T-cell (primary cell): ENCODE results near the gene SLC28A1. TPM values are rescaled to one million over a fixed set of nuclear protein-coding genes. Genes with fewer than 3 reads are reported as not detected.
A peak's percentile ranks its signal among the peaks of the same experiment; 100 is the strongest.
"Not testable (repeated sequence)": the region's sequence is repeated elsewhere in the genome, so short reads cannot be mapped to it uniquely, and the experiment has no call there.

Experiments used
- ATAC-seq, 4 experiments: fragments of 200-7000 bp in 3 of 4; fragments of 150-1000 bp in 1 of 4; cut with Tn5 transposase; replicated peaks in 1 of 4; 1 replicate in 3 of 4; 2 replicates in 1 of 4; pipeline ENCODE4 v1.10.0; 2021; ENCODE audit warnings: moderate library complexity in 3 of 4, mild to moderate bottlenecking in 2 of 4, moderate number of reproducible peaks in 1 of 4
- CTCF ChIA-PET, 2 donors: fragments of 300-600 bp; sonication (Branson Sonifier 250); formaldehyde crosslinking; loops; one replicate each; lab custom pipeline; 2022; ENCODE audit warnings: antibody characterized with exemption in 2 of 2; lab: Charles Lee
- POLR2A ChIA-PET, 2 donors: fragments of 300-600 bp; sonication (Branson Sonifier 250); formaldehyde crosslinking; loops; one replicate each; lab custom pipeline; 2022; ENCODE audit warnings: antibody characterized with exemption in 2 of 2; lab: Charles Lee
- DNase-seq, 35 experiments: peaks; one replicate each; pipeline versions ENCODE4 v3.0.0 to v3.0.0-alpha.2; 2013 to 2023
- H3K27ac ChIP-seq: one replicate; pipeline ENCODE4 v1.5.1; 2013; ENCODE audit warnings: low read length
- H3K27me3 ChIP-seq, 2 experiments: replicated peaks in 1 of 2; 1 replicate in 1 of 2; 2 replicates in 1 of 2; pipeline versions ENCODE4 v1.6.1 to v1.7.0; 2013; ENCODE audit warnings: low read length in 1 of 2, mixed read lengths in 1 of 2; ENCODE audit not compliant: control insufficient read depth in 2 of 2, insufficient read depth in 2 of 2; ENCODE audit errors: extremely low read depth in 1 of 2
- H3K36me3 ChIP-seq, 2 donors: 1 replicate in 1 of 2; 2 replicates in 1 of 2; pipeline versions ENCODE4 v1.6.1 to v1.7.0; 2013; ENCODE audit warnings: low read length in 1 of 2; ENCODE audit not compliant: control insufficient read depth in 2 of 2, insufficient read depth in 1 of 2; ENCODE audit errors: extremely low read depth in 1 of 2
- H3K4me1 ChIP-seq, 2 experiments: 1 replicate in 1 of 2; 2 replicates in 1 of 2; pipeline versions ENCODE4 v1.6.1 to v1.7.0; 2013; ENCODE audit warnings: low read length in 2 of 2, mixed read lengths in 1 of 2; ENCODE audit not compliant: insufficient read depth in 2 of 2, control insufficient read depth in 1 of 2; ENCODE audit errors: extremely low read depth in 1 of 2
- H3K4me3 ChIP-seq, 2 donors: 1 replicate in 1 of 2; 2 replicates in 1 of 2; pipeline versions ENCODE4 v1.5.1 to v1.7.0; 2013; ENCODE audit warnings: mild to moderate bottlenecking in 2 of 2, low read length in 1 of 2, moderate library complexity in 1 of 2; ENCODE audit not compliant: control insufficient read depth in 1 of 2; ENCODE audit errors: extremely low read depth in 1 of 2
- H3K9me3 ChIP-seq: 2 replicates; pipeline ENCODE4 v1.7.0; 2013
- H3K27ac Mint-ChIP-seq, 2 donors: one replicate each; pipeline ENCODE4 v1.8.0; 2020 to 2021; ENCODE audit warnings: mild to moderate bottlenecking in 2 of 2, mixed read lengths in 2 of 2
- H3K27me3 Mint-ChIP-seq, 2 donors: one replicate each; pipeline ENCODE4 v1.8.0; 2021 to 2022; ENCODE audit warnings: mixed read lengths in 2 of 2
- H3K36me3 Mint-ChIP-seq: one replicate; pipeline ENCODE4 v1.8.0; 2021; ENCODE audit warnings: mixed read lengths
- H3K4me1 Mint-ChIP-seq, 3 donors: one replicate each; pipeline ENCODE4 v1.8.0; 2020 to 2022; ENCODE audit warnings: mixed read lengths in 3 of 3, mild to moderate bottlenecking in 1 of 3
- H3K4me3 Mint-ChIP-seq, 3 donors: one replicate each; pipeline ENCODE4 v1.8.0; 2020 to 2022; ENCODE audit warnings: mild to moderate bottlenecking in 3 of 3, mixed read lengths in 3 of 3, moderate library complexity in 3 of 3
- H3K9me3 Mint-ChIP-seq, 3 donors: one replicate each; pipeline ENCODE4 v1.8.0; 2020 to 2022; ENCODE audit warnings: mixed read lengths in 3 of 3
- WGBS: methylation state at CpG from one replicate; pipeline ENCODE4 v1.1.5; 2013; ENCODE audit warnings: missing lambda C conversion rate; ENCODE audit not compliant: insufficient coverage; 5-methylcytosine and 5-hydroxymethylcytosine counted together
- total RNA-seq, 35 experiments: library from RNA in 6 of 35; stranded (reverse) in 6 of 35; fragments of 120-200 nt in 1 of 35; gene quantifications; one replicate each; pipeline versions ENCODE4 v1.2.1 to v1.2.4 and lab custom pipeline; 2013 to 2026

SLC28A1 gene
- total RNA-seq, 5 donors from 2014 or later (not counting 1 experiment from before 2014, with no cell fraction given) = not detected

DNA sequence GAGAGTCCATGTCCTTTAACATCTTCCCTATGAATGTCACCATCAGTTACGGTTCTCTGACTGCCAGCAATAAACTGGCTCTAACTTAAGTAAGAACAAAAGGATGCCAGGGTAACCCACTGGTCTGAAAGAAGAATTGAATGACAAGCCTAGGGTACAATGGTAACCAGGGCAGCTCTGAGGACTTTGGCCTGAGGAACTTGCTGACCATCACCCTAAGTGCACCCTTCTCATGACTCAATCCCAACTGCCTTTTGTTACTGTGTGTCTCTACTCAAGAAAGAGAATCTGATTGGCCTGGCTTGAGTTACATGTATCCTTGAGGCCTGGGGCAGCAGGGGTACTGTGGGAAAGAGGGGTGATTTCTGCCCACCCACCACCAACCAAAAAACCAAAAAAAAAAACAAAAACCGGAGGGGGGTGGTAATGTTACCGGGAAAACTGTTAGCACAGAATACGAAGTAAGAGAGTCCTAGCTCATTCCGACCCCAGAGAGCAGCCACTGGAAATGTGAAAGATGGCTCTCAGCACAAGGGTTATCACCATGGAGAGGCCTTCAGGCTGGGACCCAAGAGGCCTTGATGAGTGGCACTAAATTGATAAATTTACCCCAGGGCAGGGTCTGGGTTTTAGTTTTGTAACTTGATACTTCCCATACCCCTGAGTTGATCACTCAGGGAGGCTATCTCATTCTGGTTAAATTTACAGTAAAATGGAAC is 9.3 kb upstream of the SLC28A1 start:
- ATAC-seq (no peak), DNase-seq (no peak)
- ChIA-PET POLR2A (interaction anchor here in 1 of 2 donors (0.6 kb wide), 1 partner anchor 9 kb away, joined by 4 read pairs; no protein-coding TSS in a partner anchor), CTCF (no interaction called here)
- H3K27me3 Mint-ChIP-seq = no peaks in the 10 kb centered on the region
- Histone ChIP-seq H3K4me1 (no peaks in the 10 kb centered on the region), H3K27ac (no peak overlapping the region), H3K9me3 (no peaks in the 10 kb centered on the region), H3K36me3 (no peaks in the 10 kb centered on the region), H3K27me3 (peaks cover 0 to 9% of the 10 kb centered on the region in 2 experiments), H3K4me3 (no peak overlapping the region)
- H3K27ac Mint-ChIP-seq = no peak overlapping the region
- 88% methylated on average over 3 of the region's 5 CpGs for WGBS
- no peaks in the 10 kb centered on the region for H3K4me1 Mint-ChIP-seq
- no peaks in the 10 kb centered on the region for H3K36me3 Mint-ChIP-seq
- no peaks in the 10 kb centered on the region for H3K9me3 Mint-ChIP-seq
- H3K4me3 Mint-ChIP-seq = no peak overlapping the region

GRCh38 chr15:84876269-84876668 is 8.2 kb upstream of the SLC28A1 start:
- Mint-ChIP-seq H3K4me3 (no peak overlapping the region), H3K4me1 (no peaks in the 10 kb centered on the region), H3K27me3 (no peaks in the 10 kb centered on the region), H3K27ac (no peak overlapping the region), H3K9me3 (no peaks in the 10 kb centered on the region), H3K36me3 (no peaks in the 10 kb centered on the region)
- no peak for DNase-seq
- no peak for ATAC-seq
- Histone ChIP-seq H3K9me3 (no peaks in the 10 kb centered on the region), H3K27me3 (peaks cover 0 to 14% of the 10 kb centered on the region in 2 experiments), H3K4me3 (no peak overlapping the region), H3K4me1 (no peaks in the 10 kb centered on the region), H3K36me3 (no peaks in the 10 kb centered on the region), H3K27ac (no peak overlapping the region)
- POLR2A ChIA-PET = no interaction called here
- CTCF ChIA-PET = interaction anchor here (0.7 kb wide), 2 partner anchors 121 to 212 kb away, joined by 3 read pairs; no protein-coding TSS in a partner anchor

GRCh38 chr15:84877701-84878100 is 6.8 kb upstream of the SLC28A1 start:
- H3K4me1 ChIP-seq, H3K36me3 ChIP-seq, H3K27ac ChIP-seq, H3K9me3 ChIP-seq, H3K9me3 Mint-ChIP-seq, POLR2A ChIA-PET, H3K36me3 Mint-ChIP-seq, ATAC-seq, H3K4me3 ChIP-seq, H3K4me3 Mint-ChIP-seq, H3K4me1 Mint-ChIP-seq, H3K27me3 Mint-ChIP-seq, DNase-seq, H3K27ac Mint-ChIP-seq: not testable (repeated sequence)
- 100% methylated on average over 1 of the region's 3 CpGs for WGBS
- peaks cover 0 to 14% of the 10 kb centered on the region in 2 experiments for H3K27me3 ChIP-seq
- CTCF ChIA-PET = interaction anchor here (0.6 to 1.2 kb wide), 4 partner anchors 43 to 1628 kb away, joined by 3 to 4 read pairs (median 4); no protein-coding TSS in a partner anchor

- 66% methylated on average over 4 of the region's 4 CpGs for WGBS
- no peak overlapping the region for H3K27ac Mint-ChIP-seq
- H3K36me3 Mint-ChIP-seq = no peaks in the 10 kb centered on the region
- ChIA-PET POLR2A (no interaction called here), CTCF (interaction anchor here (0.6 to 1.2 kb wide), 4 partner anchors 49 to 1627 kb away, joined by 3 to 4 read pairs (median 4); no protein-coding TSS in a partner anchor)
- no peaks in the 10 kb centered on the region for H3K36me3 ChIP-seq
- DNase-seq (peak in 34 of 35 experiments; percentile 9 to 68 (median 46)), ATAC-seq (peak; percentile 60 to 73 (median 68))
- H3K4me3 ChIP-seq = no peak overlapping the region
- H3K4me1 ChIP-seq = no peaks in the 10 kb centered on the region
- H3K9me3 ChIP-seq = no peaks in the 10 kb centered on the region
- H3K27me3 Mint-ChIP-seq = peaks cover 0 to 2% of the 10 kb centered on the region in 2 donors
- H3K4me3 Mint-ChIP-seq = no peak overlapping the region
- peaks cover 0 to 14% of the 10 kb centered on the region in 2 experiments for H3K27me3 ChIP-seq
- no peaks in the 10 kb centered on the region for H3K4me1 Mint-ChIP-seq
- no peaks in the 10 kb centered on the region for H3K9me3 Mint-ChIP-seq
- H3K27ac ChIP-seq = no peak overlapping the region
Observed at GRCh38 chr15:84878504-84878903, 6.0 kb upstream of the SLC28A1 start.

GRCh38 chr15:84879088-84879780 is 5.2 kb upstream of the SLC28A1 start:
- H3K4me1 ChIP-seq = no peaks in the 10 kb centered on the region
- H3K4me3 ChIP-seq = no peak overlapping the region
- no peaks in the 10 kb centered on the region for H3K4me1 Mint-ChIP-seq
- no peaks in the 10 kb centered on the region for H3K36me3 ChIP-seq
- no peak overlapping the region for H3K27ac Mint-ChIP-seq
- ChIA-PET CTCF (interaction anchor here in 1 of 2 donors (1.0 to 1.2 kb wide), 2 partner anchors 49 to 291 kb away, joined by 4 read pairs; no protein-coding TSS in a partner anchor), POLR2A (no interaction called here)
- peaks cover 0 to 17% of the 10 kb centered on the region in 2 experiments for H3K27me3 ChIP-seq
- no peak for DNase-seq
- no peak overlapping the region for H3K27ac ChIP-seq
- peaks cover 0 to 2% of the 10 kb centered on the region in 2 donors for H3K27me3 Mint-ChIP-seq
- no peak for ATAC-seq
- H3K9me3 ChIP-seq = no peaks in the 10 kb centered on the region
- no peaks in the 10 kb centered on the region for H3K9me3 Mint-ChIP-seq
- WGBS = 85% methylated on average over 4 of the region's 11 CpGs
- no peaks in the 10 kb centered on the region for H3K36me3 Mint-ChIP-seq
- no peak overlapping the region for H3K4me3 Mint-ChIP-seq

DNA sequence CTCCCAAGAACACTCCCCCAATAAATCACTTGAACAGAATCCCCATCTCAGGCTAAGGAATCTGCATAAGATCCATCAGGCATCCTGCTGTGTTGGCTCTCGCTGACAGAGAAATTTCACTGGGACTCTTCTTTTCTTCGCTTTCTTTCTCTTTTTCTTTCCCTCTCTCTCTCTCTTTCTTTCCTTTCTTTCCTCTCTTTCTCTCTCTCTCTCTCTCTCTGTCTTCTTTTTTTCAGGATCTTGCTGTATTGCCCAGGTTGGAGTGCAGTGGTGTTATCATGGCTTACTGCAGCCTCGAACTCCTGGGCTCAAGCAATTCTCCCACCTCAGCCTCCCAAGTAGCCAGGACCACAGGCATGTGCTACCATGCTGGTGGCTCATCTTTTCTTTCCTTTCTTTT is 4.5 kb upstream of the SLC28A1 start:
- Mint-ChIP-seq H3K4me3 (no peak overlapping the region), H3K27me3 (peaks cover 4 to 6% of the 10 kb centered on the region in 2 donors), H3K4me1 (no peaks in the 10 kb centered on the region), H3K27ac (no peak overlapping the region), H3K9me3 (no peaks in the 10 kb centered on the region), H3K36me3 (no peaks in the 10 kb centered on the region)
- POLR2A ChIA-PET = no interaction called here
- ATAC-seq (no peak), DNase-seq (no peak)
- Histone ChIP-seq H3K27ac (no peak overlapping the region), H3K27me3 (peaks cover 0 to 20% of the 10 kb centered on the region in 2 experiments), H3K9me3 (no peaks in the 10 kb centered on the region), H3K36me3 (no peaks in the 10 kb centered on the region), H3K4me3 (no peak overlapping the region), H3K4me1 (no peaks in the 10 kb centered on the region)
- 87% methylated on average over 2 of the region's 3 CpGs for WGBS
- CTCF ChIA-PET = no interaction called here
